ENCODE data around the gene GGA3.
A peak's percentile ranks its signal among the peaks of the same experiment; 100 is the strongest.

DNA sequence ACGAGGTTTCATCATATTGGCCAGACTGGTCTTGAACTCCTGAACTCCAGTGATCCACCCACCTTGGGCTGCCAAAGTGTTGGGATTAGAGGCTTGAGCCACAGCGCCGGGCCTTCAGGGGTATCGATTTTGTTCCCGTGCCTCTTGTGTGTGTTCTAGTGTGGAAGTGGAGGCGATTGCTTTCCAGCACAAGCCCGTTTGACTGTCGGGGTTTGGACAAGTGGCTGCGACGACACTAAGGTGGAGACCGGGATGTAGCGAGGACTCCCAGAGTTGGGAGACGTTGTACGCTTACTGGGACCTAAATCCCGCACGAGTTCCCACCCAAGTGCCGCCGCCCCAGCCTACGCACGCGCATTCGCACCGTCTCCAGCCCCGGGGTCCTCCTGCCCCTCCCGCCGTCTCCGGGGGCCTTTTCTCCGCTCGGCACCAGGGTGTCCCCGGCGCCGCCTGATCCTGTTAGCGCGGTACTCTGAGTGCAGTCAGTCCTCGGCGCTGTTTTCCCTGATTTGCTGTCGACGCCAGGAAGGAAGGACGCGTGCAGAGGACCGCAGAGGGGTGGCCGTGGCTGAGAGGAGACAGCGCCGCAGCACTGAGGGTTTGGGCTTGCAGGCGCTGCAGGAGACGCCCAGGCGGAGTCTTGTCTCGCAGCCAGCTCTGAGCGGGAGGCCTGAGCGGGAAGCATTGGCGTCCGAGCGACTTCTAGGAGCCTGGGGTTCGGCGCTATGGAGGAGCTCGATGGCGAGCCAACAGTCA lies 56.2 kb downstream of the GGA3 start, which contains the start of gene NUP85:
- TF ChIP-seq POLR2A (IDR thresholded peaks at IDR 0.05) (peak; percentile 72), CTCF (IDR thresholded peaks at IDR 0.05) (no peak)
